H1 (cell line): Measurements from ENCODE around the gene DDX50. TPM values are rescaled to one million over a fixed set of nuclear protein-coding genes. Genes with fewer than 3 reads are reported as not detected.

Experiments used
- CTCF ChIA-PET: fragments of 300-600 bp; sonication (Branson Sonifier 250); formaldehyde crosslinking; loops from one replicate; lab custom pipeline; 2021; ENCODE audit not compliant: partially characterized antibody; lab: Charles Lee
- POLR2A ChIA-PET: fragments of 300-600 bp; sonication (Branson Sonifier 250); formaldehyde crosslinking; loops from one replicate; lab custom pipeline; 2021; ENCODE audit warnings: inconsistent platforms; ENCODE audit not compliant: partially characterized antibody; lab: Charles Lee
- DNase-seq, 2 experiments: peaks; one replicate each; pipeline versions ENCODE4 v3.0.0 to v3.0.0-alpha.2; 2010 to 2022; ENCODE audit warnings: low spot score in 2 of 2, low read depth in 1 of 2, mixed read lengths in 1 of 2
- FAIRE-seq: peaks from 2 replicates; lab custom pipeline; 2011; peaks lifted over from hg19 to GRCh38; lab: Jason Lieb, UNC
- H2AFZ ChIP-seq: 2 replicates; pipeline ENCODE4 v1.8.1; 2012; ENCODE audit warnings: low read length, inconsistent platforms
- H2AK5ac ChIP-seq: 2 replicates; pipeline ENCODE4 v1.6.1; 2013; ENCODE audit warnings: low read depth, low read length
- H2BK120ac ChIP-seq: replicated peaks from 2 replicates; pipeline ENCODE3; 2013; ENCODE audit warnings: low read depth, low read length, inconsistent platforms
- H2BK12ac ChIP-seq: 2 replicates; pipeline ENCODE4 v1.6.1; 2013; ENCODE audit warnings: low read depth, low read length
- H2BK15ac ChIP-seq: 2 replicates; pipeline ENCODE4 v1.6.1; 2013; ENCODE audit warnings: low read length
- H2BK20ac ChIP-seq: 2 replicates; pipeline ENCODE4 v1.6.1; 2013; ENCODE audit warnings: low read length
- H2BK5ac ChIP-seq: 2 replicates; pipeline ENCODE4 v1.6.1; 2013; ENCODE audit warnings: low read depth, low read length
- H3K14ac ChIP-seq: 2 replicates; pipeline ENCODE4 v1.6.1; 2013; ENCODE audit warnings: inconsistent platforms; ENCODE audit not compliant: insufficient read length
- H3K18ac ChIP-seq: 2 replicates; pipeline ENCODE4 v1.6.1; 2013; ENCODE audit warnings: low read length; ENCODE audit errors: extremely low read depth
- H3K23ac ChIP-seq: 2 replicates; pipeline ENCODE4 v1.6.1; 2013; ENCODE audit warnings: inconsistent platforms; ENCODE audit not compliant: insufficient read length
- H3K23me2 ChIP-seq: 2 replicates; pipeline ENCODE4 v1.6.1; 2013; ENCODE audit warnings: low read depth, low read length
- H3K27ac ChIP-seq: 2 replicates; pipeline ENCODE4 v1.6.1; 2011; ENCODE audit warnings: low read depth, low read length, inconsistent platforms
- H3K27me3 ChIP-seq, 4 experiments: replicated peaks in 1 of 4; 1 replicate in 1 of 4; 2 replicates in 3 of 4; pipeline versions ENCODE4 v1.6.1 to v1.8.1; 2011 to 2013; ENCODE audit warnings: low read length in 3 of 4, mild to moderate bottlenecking in 3 of 4, inconsistent platforms in 2 of 4, mixed read lengths in 2 of 4, moderate library complexity in 1 of 4; ENCODE audit not compliant: control insufficient read depth in 3 of 4, insufficient read depth in 3 of 4; ENCODE audit errors: extremely low read depth in 1 of 4
- H3K36me3 ChIP-seq, 4 experiments: 2 replicates each; pipeline versions ENCODE4 v1.6.1 to v1.8.1; 2011 to 2013; ENCODE audit warnings: mild to moderate bottlenecking in 4 of 4, low read length in 3 of 4, moderate library complexity in 2 of 4, control low read depth in 1 of 4, inconsistent platforms in 1 of 4; ENCODE audit not compliant: insufficient read depth in 4 of 4, control insufficient read depth in 2 of 4
- H3K4ac ChIP-seq: replicated peaks from 2 replicates; pipeline ENCODE3; 2013; ENCODE audit warnings: low read length, low read depth, mixed read lengths, inconsistent platforms; ENCODE audit not compliant: insufficient read length
- H3K4me1 ChIP-seq, 4 experiments: replicated peaks in 1 of 4; 1 replicate in 1 of 4; 2 replicates in 3 of 4; pipeline versions ENCODE4 v1.6.1 to v1.8.1; 2011 to 2013; ENCODE audit warnings: low read length in 3 of 4, inconsistent platforms in 2 of 4, mixed read lengths in 1 of 4; ENCODE audit not compliant: insufficient read depth in 4 of 4, control insufficient read depth in 3 of 4
- H3K4me2 ChIP-seq, 2 experiments: 2 replicates each; pipeline versions ENCODE4 v1.6.1 to v1.8.1; 2011 to 2013; ENCODE audit warnings: low read depth in 2 of 2, low read length in 2 of 2, control low read depth in 1 of 2, inconsistent platforms in 1 of 2, mild to moderate bottlenecking in 1 of 2; ENCODE audit not compliant: insufficient read depth in 1 of 2
- H3K4me3 ChIP-seq, 4 experiments: fragments of 200-600, 300-600 bp in 1 of 4; sonication (generic), shearing (Covaris generic), sonication (Bioruptor Twin) in 1 of 4; 2 replicates each; pipeline versions ENCODE4 v1.5.1 to v1.8.1; 2011 to 2016; ENCODE audit warnings: low read length in 4 of 4, low read depth in 3 of 4, control low read depth in 2 of 4, inconsistent platforms in 2 of 4, mild to moderate bottlenecking in 2 of 4, mixed read lengths in 1 of 4, moderate library complexity in 1 of 4; ENCODE audit not compliant: insufficient read depth in 2 of 4; ENCODE audit errors: extremely low read depth in 1 of 4
- H3K56ac ChIP-seq: replicated peaks from 2 replicates; pipeline ENCODE3; 2013; ENCODE audit warnings: low read depth, mild to moderate bottlenecking, mixed read lengths, low read length, inconsistent platforms; ENCODE audit not compliant: insufficient read length
- H3K79me1 ChIP-seq: 2 replicates; pipeline ENCODE4 v1.6.1; 2013; ENCODE audit warnings: low read depth, low read length, control low read depth
- H3K79me2 ChIP-seq, 2 experiments: 2 replicates each; pipeline versions ENCODE4 v1.6.1 to v1.8.1; 2012 to 2013; ENCODE audit warnings: low read length in 2 of 2, mild to moderate bottlenecking in 2 of 2, inconsistent platforms in 1 of 2; ENCODE audit not compliant: insufficient read depth in 2 of 2, control insufficient read depth in 1 of 2
- H3K9ac ChIP-seq, 4 experiments: replicated peaks in 1 of 4; 1 replicate in 1 of 4; 2 replicates in 3 of 4; pipeline versions ENCODE4 v1.6.1 to v1.8.1; 2011 to 2013; ENCODE audit warnings: low read depth in 3 of 4, low read length in 3 of 4, control low read depth in 2 of 4, mild to moderate bottlenecking in 2 of 4, moderate library complexity in 2 of 4, inconsistent platforms in 1 of 4; ENCODE audit errors: extremely low read depth in 1 of 4
- H3K9me3 ChIP-seq, 2 experiments: 2 replicates each; pipeline versions ENCODE4 v1.6.1 to v1.8.1; 2012 to 2013; ENCODE audit warnings: mild to moderate bottlenecking in 2 of 2, moderate library complexity in 2 of 2, control low read depth in 1 of 2, inconsistent platforms in 1 of 2, low read depth in 1 of 2, low read length in 1 of 2, mixed read lengths in 1 of 2; ENCODE audit not compliant: insufficient read depth in 2 of 2
- H4K20me1 ChIP-seq, 2 experiments: replicated peaks in 1 of 2; 2 replicates each; pipeline versions ENCODE3 to v1.8.1; 2011 to 2013; ENCODE audit warnings: inconsistent platforms in 2 of 2, low read length in 2 of 2, mild to moderate bottlenecking in 1 of 2; ENCODE audit not compliant: insufficient read depth in 2 of 2, control insufficient read depth in 1 of 2
- H4K5ac ChIP-seq: 2 replicates; pipeline ENCODE4 v1.6.1; 2013; ENCODE audit warnings: low read length, low read depth, mixed read lengths, inconsistent platforms; ENCODE audit not compliant: insufficient read length
- H4K8ac ChIP-seq: 2 replicates; pipeline ENCODE4 v1.8.0; 2013; ENCODE audit warnings: mild to moderate bottlenecking, moderate library complexity, low read length, inconsistent platforms; ENCODE audit not compliant: insufficient read depth; ENCODE audit errors: extremely low read depth
- H4K91ac ChIP-seq: replicated peaks from 2 replicates; pipeline ENCODE3; 2013; ENCODE audit warnings: low read length, mixed read lengths, inconsistent platforms; ENCODE audit not compliant: insufficient read length
- ASH2L ChIP-seq: fragments of 200-600, 300-600 bp; sonication (generic); IDR thresholded peaks from one replicate; pipeline ENCODE4 v1.7.1; 2017; ENCODE audit warnings: low read length
- NANOG ChIP-seq: IDR thresholded peaks from 2 replicates; pipeline ENCODE4 v1.6.1; 2011; ENCODE audit warnings: low read length, low read depth, mild to moderate bottlenecking, inconsistent platforms; ENCODE audit not compliant: insufficient read depth, poor library complexity, severe bottlenecking
- WGBS, 2 experiments: shearing (Covaris generic) in 1 of 2; methylation state at CpG; one replicate each; pipeline versions ENCODE4 v1.1.6 to v1.1.7; 2013 to 2015; ENCODE audit warnings: low lambda C conversion rate in 2 of 2, mixed read lengths in 2 of 2, inconsistent platforms in 1 of 2, low coverage in 1 of 2, missing lambda C conversion rate in 1 of 2; ENCODE audit not compliant: insufficient replicate concordance in 2 of 2, insufficient coverage in 1 of 2, insufficient read length in 1 of 2; ENCODE audit errors: extremely low coverage in 1 of 2, missing lambda C conversion rate in 1 of 2; 5-methylcytosine and 5-hydroxymethylcytosine counted together
- polyA plus RNA-seq, 7 experiments: library from polyadenylated mRNA; depleted of rRNA in 3 of 7; stranded (reverse) in 5 of 7; unstranded in 2 of 7; fragments of >200 nt in 5 of 7; fragments of 200-250 nt in 2 of 7; gene quantifications; 1 replicate in 5 of 7; 2 replicates in 1 of 7; 4 replicates in 1 of 7; pipeline versions ENCODE4 v1.2.1 to v1.2.3, GENCODE V29; 2011 to 2013; ENCODE audit warnings: missing spikeins in 2 of 7, mixed read lengths in 2 of 7
- total RNA-seq: library from RNA; stranded (reverse); fragmentation: NEBNext Ultra II Directional; extraction: Animal tissue kit (Norgen Biotek cat#: 25700); gene quantifications from 2 replicates; pipeline ENCODE4 v1.2.1, GENCODE V29; 2021

The DDX50 gene
- total and polyA plus RNA-seq, 2 of the 8 experiments (the other 6 are each of a cell fraction or from before 2014, with no cell fraction given) = 20.0 to 36.5 TPM

GRCh38 chr10:68871731-68872342, 29.3 kb upstream of the DDX50 start:
- H4K91ac ChIP-seq = no peak overlapping the region
- H3K23ac ChIP-seq = no peak overlapping the region
- H3K18ac ChIP-seq = no peak overlapping the region
- H3K23me2 ChIP-seq = no peaks in the 10 kb centered on the region
- H2BK20ac ChIP-seq = no peak overlapping the region
- peak; percentile 48 for FAIRE-seq
- H2BK120ac ChIP-seq = no peak overlapping the region
- WGBS, 2 experiments = 36% methylated on average over 5 of the region's 5 CpGs; no CpG with 5 or more reads in 1 of the 2 experiments
- H2BK12ac ChIP-seq = no peak overlapping the region
- H2AFZ ChIP-seq = no peak overlapping the region
- no peaks in the 10 kb centered on the region for H4K20me1 ChIP-seq
- no peak overlapping the region for H4K5ac ChIP-seq
- peak overlapping the region; percentile 30 to 52 for H3K4me2 ChIP-seq
- no peak overlapping the region for H4K8ac ChIP-seq
- ChIA-PET POLR2A (interaction anchor here (1.0 to 1.6 kb wide), 3 partner anchors 24 to 45 kb away, joined by 3 to 4 read pairs (median 3); partner anchors contain the start of gene STOX1), CTCF (interaction anchor here (0.7 to 1.5 kb wide), 5 partner anchors 10 to 45 kb away, joined by 3 to 5 read pairs (median 3); partner anchors contain the start of gene STOX1)
- no peak overlapping the region for H3K9ac ChIP-seq
- H2AK5ac ChIP-seq = no peak overlapping the region
- H3K4ac ChIP-seq = no peak overlapping the region
- no peak overlapping the region for H3K14ac ChIP-seq
- no peak overlapping the region for H2BK15ac ChIP-seq
- no peaks in the 10 kb centered on the region for H3K79me1 ChIP-seq
- DNase-seq = no peak
- H3K9me3 ChIP-seq = peaks cover 8 to 21% of the 10 kb centered on the region in 2 experiments
- no peak overlapping the region for H3K56ac ChIP-seq
- H3K4me3 ChIP-seq = peak overlapping the region in 1 of 4 experiments; percentile 27; a peak in 2 of 8 replicates
- H3K79me2 ChIP-seq = no peaks in the 10 kb centered on the region
- no peak overlapping the region for H2BK5ac ChIP-seq
- no peaks in the 10 kb centered on the region for H3K36me3 ChIP-seq
- peaks cover 0 to 13% (median 7%) of the 10 kb centered on the region in 4 experiments; a peak in 4 of 7 replicates for H3K4me1 ChIP-seq
- no peaks in the 10 kb centered on the region for H3K27me3 ChIP-seq
- H3K27ac ChIP-seq = no peak overlapping the region
- TF ChIP-seq NANOG = no peak
- TF ChIP-seq ASH2L = peak; percentile 3
